K562 (cell line): ENCODE measurements around the gene UNKL. TPM values are rescaled to one million over a fixed set of nuclear protein-coding genes. Genes with fewer than 3 reads are reported as not detected.

Source experiments
- ATAC-seq: fragments of 200-7000 bp; cut with Tn5 transposase; 3 replicates; pipeline ENCODE4 v1.9.1; 2020; ENCODE audit warnings: moderate library complexity
- BruUV-seq: library from RNA; stranded (reverse); fragments of 400-500 nt; replicated peaks from 2 replicates; lab custom pipeline; 2021; lab: Mats Ljungman, UMichigan
- CTCF ChIA-PET: fragments of 300-600 bp; formaldehyde crosslinking; extraction: SDS; loops from one replicate; lab custom pipeline; 2021; ENCODE audit warnings: low intra/inter-chr PET ratio; lab: Yijun Ruan, JAX
- POLR2A ChIA-PET: fragments of 300-600, 350-650 bp; sonication (Branson Sonifier 250); formaldehyde crosslinking; extraction: SDS; loops from one replicate; lab custom pipeline; 2021; ENCODE audit warnings: antibody characterized with exemption, inconsistent platforms; lab: Yijun Ruan, JAX
- DNase-seq, 4 experiments: peaks; one replicate each; pipeline versions ENCODE4 v3.0.0 to v3.0.0-alpha.2; 2011 to 2018; ENCODE audit warnings: low spot score in 3 of 4, mixed read lengths in 3 of 4; ENCODE audit errors: extremely low read depth in 1 of 4
- FAIRE-seq: peaks from 2 replicates; lab custom pipeline; 2011; peaks lifted over from hg19 to GRCh38; lab: Jason Lieb, UNC
- H2AFZ ChIP-seq: 2 replicates; pipeline ENCODE4 v1.6.0; 2011; ENCODE audit warnings: low read depth, low read length, control low read depth, inconsistent platforms
- H3K27ac ChIP-seq: fragments of 200-600 bp; 3 replicates; pipeline ENCODE4 v1.8.0; 2011; ENCODE audit warnings: low read depth, mild to moderate bottlenecking, control low read depth, inconsistent platforms, low read length, moderate library complexity, mixed read lengths; ENCODE audit errors: extremely low read depth
- H3K27me3 ChIP-seq, 2 experiments: fragments of 300-600 bp in 1 of 2; 2 replicates in 1 of 2; 3 replicates in 1 of 2; pipeline versions ENCODE4 v1.6.0 to v1.8.0; 2011; ENCODE audit warnings: inconsistent platforms in 2 of 2, low read length in 2 of 2, mild to moderate bottlenecking in 1 of 2, mixed read lengths in 1 of 2, moderate library complexity in 1 of 2; ENCODE audit not compliant: control insufficient read depth in 2 of 2, insufficient read depth in 2 of 2
- H3K36me3 ChIP-seq: fragments of 300-600 bp; 3 replicates; pipeline ENCODE4 v1.8.0; 2011; ENCODE audit warnings: mild to moderate bottlenecking, low read length, inconsistent platforms; ENCODE audit not compliant: control insufficient read depth, insufficient read depth
- H3K4me1 ChIP-seq, 2 experiments: fragments of 200-600 bp in 1 of 2; replicated peaks in 1 of 2; 2 replicates in 1 of 2; 3 replicates in 1 of 2; pipeline versions ENCODE4 v1.5.1 to v1.8.0; 2011; ENCODE audit warnings: inconsistent platforms in 2 of 2, low read length in 2 of 2, mild to moderate bottlenecking in 1 of 2, mixed read lengths in 1 of 2, moderate library complexity in 1 of 2; ENCODE audit not compliant: control insufficient read depth in 2 of 2, insufficient read depth in 2 of 2
- H3K4me2 ChIP-seq: 2 replicates; pipeline ENCODE4 v1.6.1; 2011; ENCODE audit warnings: low read length, control low read depth, inconsistent platforms, mixed read lengths; ENCODE audit not compliant: insufficient read depth
- H3K4me3 ChIP-seq: fragments of 200-600 bp; sonication (generic), shearing (Covaris generic); 2 replicates; pipeline ENCODE4 v1.5.1; 2016; ENCODE audit warnings: control low read depth, inconsistent platforms
- H3K79me2 ChIP-seq: fragments of 200-600 bp; 3 replicates; pipeline ENCODE4 v1.8.0; 2011; ENCODE audit warnings: low read length, inconsistent platforms; ENCODE audit not compliant: control insufficient read depth, insufficient read depth
- H3K9ac ChIP-seq, 2 experiments: 2 replicates each; pipeline versions ENCODE4 v1.6.0 to v1.6.1; 2011; ENCODE audit warnings: low read depth in 2 of 2, low read length in 2 of 2, control low read depth in 1 of 2, inconsistent platforms in 1 of 2, mild to moderate bottlenecking in 1 of 2, mixed read lengths in 1 of 2; ENCODE audit not compliant: insufficient read depth in 1 of 2
- H3K9me1 ChIP-seq: one replicate; pipeline ENCODE4 v1.6.0; 2011; ENCODE audit warnings: inconsistent platforms, mild to moderate bottlenecking, low read length, moderate library complexity; ENCODE audit not compliant: control insufficient read depth, insufficient read depth
- H3K9me3 ChIP-seq: replicated peaks from 2 replicates; pipeline ENCODE4 v1.5.1; 2011; ENCODE audit warnings: low read depth, low read length, inconsistent platforms; ENCODE audit not compliant: control insufficient read depth, insufficient read depth
- H4K20me1 ChIP-seq: replicated peaks from 2 replicates; pipeline ENCODE4 v1.6.1; 2011; ENCODE audit warnings: low read length, inconsistent platforms, mixed read lengths; ENCODE audit not compliant: control insufficient read depth, insufficient read depth
- DNMT1 ChIP-seq: fragments of 450-650 bp; IDR thresholded peaks from 2 replicates; pipeline ENCODE4 v1.6.1; 2016; ENCODE audit warnings: antibody characterized with exemption, mild to moderate bottlenecking
- POLR2G ChIP-seq: fragments of 200-400 bp; formaldehyde crosslinking; IDR thresholded peaks from 2 replicates; pipeline ENCODE4 v1.6.1; 2017; ENCODE audit warnings: low read depth, mild to moderate bottlenecking, antibody characterized with exemption, low read length, moderate library complexity
- WGBS: fragments of 100-300 bp; shearing (Covaris generic); methylation state at CpG from one replicate; pipeline ENCODE4 v1.1.6; 2016; ENCODE audit warnings: low coverage, mixed read lengths; ENCODE audit not compliant: insufficient coverage; ENCODE audit errors: missing lambda C conversion rate; 5-methylcytosine and 5-hydroxymethylcytosine counted together
- in situ Hi-C: fragments of 300-500 bp; cut with MboI; formaldehyde crosslinking; loops from 4 replicates; pipeline ENCODE4 v1.15.0; 2018; ENCODE audit warnings: inconsistent platforms, mixed read lengths
- intact Hi-C: fragments of 100-400 bp; cut with micrococcal nuclease; formaldehyde crosslinking; loops from 2 replicates; pipeline ENCODE4 v1.14.2; 2022
- polyA plus RNA-seq, 8 experiments: library from polyadenylated mRNA; depleted of rRNA in 4 of 8; stranded (reverse) in 5 of 8; unstranded in 3 of 8; fragments of >200 nt; fragmentation: Nextera tagmentation in 2 of 8; fragmentation: Illumina TruSeq in 1 of 8; extraction: Ambion mirVana in 2 of 8; extraction: Trizol in 1 of 8; gene quantifications; 2 replicates each; pipeline versions ENCODE4 v1.2.1 to v1.2.3, GENCODE V29; 2011 to 2014; ENCODE audit warnings: inconsistent platforms in 1 of 8, missing spikeins in 1 of 8
- total RNA-seq, 7 experiments: library from RNA; depleted of rRNA in 6 of 7; stranded (reverse); fragments of >200 nt in 6 of 7; fragmentation: Illumina TruSeq in 2 of 7; extraction: Trizol in 2 of 7; gene quantifications; 2 replicates each; pipeline versions ENCODE4 v1.2.1 to v1.2.3, GENCODE V29; 2011 to 2021; ENCODE audit warnings: low replicate concordance in 1 of 7
- TF ChIP-seq, protein P1 (sequence below): sonication (generic); formaldehyde crosslinking; IDR thresholded peaks from 2 replicates; pipeline ENCODE4 v1.8.1; 2023; ENCODE audit warnings: mild to moderate bottlenecking, missing genetic modification reagents

UNKL gene
- total and polyA plus RNA-seq, 9 of the 15 experiments (the other 6 are each of a cell fraction or from before 2014, with no cell fraction given): 0.37 to 30.2 (median 5.1) TPM

DNA sequence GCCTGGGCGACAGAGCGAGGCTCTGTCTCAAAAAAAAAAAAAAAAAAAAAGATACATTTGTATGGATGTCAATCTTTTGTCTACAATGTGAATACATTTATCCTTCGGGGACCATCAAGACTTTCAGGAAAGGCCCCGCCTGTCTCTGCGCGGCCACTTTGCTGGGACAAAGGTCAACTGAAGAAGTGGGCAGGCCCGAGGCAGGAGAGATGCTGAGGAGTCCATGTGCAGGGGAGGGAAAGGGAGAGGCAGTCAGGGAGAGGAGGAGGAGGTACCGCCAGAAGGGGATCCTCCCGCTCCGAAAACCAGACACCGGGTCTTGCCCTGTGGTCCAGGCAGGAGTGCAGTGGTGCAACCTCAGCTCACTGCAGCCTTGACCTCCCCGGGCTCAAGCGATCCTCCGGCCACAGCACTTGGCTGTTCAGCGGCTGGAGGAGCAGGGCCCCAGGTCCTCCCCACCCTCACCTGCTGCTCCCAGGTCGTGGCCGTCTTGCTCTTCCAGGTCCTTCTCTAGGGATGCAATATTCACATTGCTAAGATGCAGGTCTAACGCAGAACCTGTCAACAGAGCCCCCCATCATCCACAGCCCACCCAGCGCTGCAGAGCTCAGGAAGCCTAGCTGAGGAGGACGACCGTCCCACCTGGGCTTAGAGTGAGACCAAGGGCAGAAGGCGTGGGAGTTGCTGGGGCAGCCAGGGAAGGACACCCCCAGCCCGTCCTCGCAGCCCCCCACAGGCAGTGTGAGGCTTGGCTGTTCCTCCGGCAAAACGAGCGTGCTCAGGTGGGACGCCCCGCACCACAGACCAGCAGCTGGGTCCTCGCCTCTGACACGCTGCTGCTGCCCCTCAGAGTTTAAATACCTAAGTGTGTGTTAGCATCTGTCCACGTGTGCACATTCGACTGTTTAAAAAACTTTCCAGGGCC, 43.2 kb downstream of the UNKL start:
- no peaks in the 10 kb centered on the region for H3K27me3 ChIP-seq
- H2AFZ ChIP-seq: no peak overlapping the region
- H3K79me2 ChIP-seq: peaks cover 7% of the 10 kb centered on the region; the same call in 2 of the 3 replicates
- H3K4me3 ChIP-seq: no peak overlapping the region
- TF ChIP-seq POLR2G (peak; percentile 47), DNMT1 (no peak)
- TF ChIP-seq, protein P1, sequence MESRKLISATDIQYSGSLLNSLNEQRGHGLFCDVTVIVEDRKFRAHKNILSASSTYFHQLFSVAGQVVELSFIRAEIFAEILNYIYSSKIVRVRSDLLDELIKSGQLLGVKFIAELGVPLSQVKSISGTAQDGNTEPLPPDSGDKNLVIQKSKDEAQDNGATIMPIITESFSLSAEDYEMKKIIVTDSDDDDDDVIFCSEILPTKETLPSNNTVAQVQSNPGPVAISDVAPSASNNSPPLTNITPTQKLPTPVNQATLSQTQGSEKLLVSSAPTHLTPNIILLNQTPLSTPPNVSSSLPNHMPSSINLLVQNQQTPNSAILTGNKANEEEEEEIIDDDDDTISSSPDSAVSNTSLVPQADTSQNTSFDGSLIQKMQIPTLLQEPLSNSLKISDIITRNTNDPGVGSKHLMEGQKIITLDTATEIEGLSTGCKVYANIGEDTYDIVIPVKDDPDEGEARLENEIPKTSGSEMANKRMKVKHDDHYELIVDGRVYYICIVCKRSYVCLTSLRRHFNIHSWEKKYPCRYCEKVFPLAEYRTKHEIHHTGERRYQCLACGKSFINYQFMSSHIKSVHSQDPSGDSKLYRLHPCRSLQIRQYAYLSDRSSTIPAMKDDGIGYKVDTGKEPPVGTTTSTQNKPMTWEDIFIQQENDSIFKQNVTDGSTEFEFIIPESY (CRISPR knock-in tag): 0 out of 2 replicates have a peak, but pooled peaks have one; percentile 23
- intact Hi-C loops: no loop called here
- no peaks in the 10 kb centered on the region for H3K9me3 ChIP-seq
- no peaks in the 10 kb centered on the region for H4K20me1 ChIP-seq
- H3K4me1 ChIP-seq: peaks cover 0 to 54% of the 10 kb centered on the region in 2 experiments; a peak in 3 of 5 replicates
- no peak overlapping the region; a peak in 1 of 4 replicates for H3K9ac ChIP-seq
- FAIRE-seq (no peak), ATAC-seq (no peak), DNase-seq (no peak)
- no peak overlapping the region for H3K4me2 ChIP-seq
- ChIA-PET POLR2A (interaction anchor here (3.8 kb wide), 1 partner anchor 7 kb away, joined by 18 read pairs; no protein-coding TSS in a partner anchor), CTCF (no interaction called here)
- WGBS: 89% methylated on average over 24 of the region's 33 CpGs
- H3K36me3 ChIP-seq: peaks cover 33% of the 10 kb centered on the region; the same call in 2 of the 3 replicates
- no peaks in the 10 kb centered on the region for H3K9me1 ChIP-seq
- H3K27ac ChIP-seq: no peak overlapping the region
- no TSS peak for BruUV-seq
- in situ Hi-C loops: no loop called here
